ENCODE results near the gene GRIK3. TPM values are rescaled to one million over a fixed set of nuclear protein-coding genes. Genes with fewer than 3 reads are reported as not detected.

GRIK3 gene
- total and polyA plus RNA-seq, 2 experiments from 2014 or later = 0.31 to 2.9 TPM

DNA sequence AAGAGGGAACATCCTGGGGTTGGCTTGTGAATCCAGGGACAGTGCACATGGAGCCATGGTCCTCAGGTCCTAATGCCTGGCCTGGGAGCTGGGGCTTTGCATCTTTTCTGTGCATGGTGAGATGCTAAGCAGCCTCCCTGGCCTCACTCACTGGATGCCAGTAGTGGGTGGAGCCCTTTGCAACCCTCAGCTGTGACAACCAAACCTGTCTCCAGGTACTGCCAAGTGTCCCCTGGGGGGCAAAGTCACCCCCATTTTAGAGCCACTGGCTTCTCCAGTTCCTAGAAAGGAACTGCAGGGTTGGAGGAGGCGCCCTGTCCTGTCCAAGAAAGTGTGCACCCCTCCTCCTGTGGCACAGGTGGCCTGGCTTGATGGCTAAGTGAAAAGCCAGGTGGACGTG is 44.6 kb upstream of the GRIK3 start:
- no peak for DNase-seq (ENCODE audit: low spot score)
- Histone ChIP-seq H3K4me2 (no peak overlapping the region), H3K4me1 (ENCODE audit: insufficient read depth) (no peaks in the 10 kb centered on the region), H3K4me3 (no peak overlapping the region), H3K27ac (ENCODE audit: low read depth) (no peak overlapping the region), H3F3A (replicated peaks; ENCODE audit: low read depth) (no peaks in the 10 kb centered on the region), H2AFZ (no peak overlapping the region), H4K20me1 (replicated peaks; ENCODE audit: insufficient read depth) (no peaks in the 10 kb centered on the region), H3K9me2 (ENCODE audit: insufficient read depth) (no peaks in the 10 kb centered on the region), H3K27me3 (ENCODE audit: insufficient read depth) (no peaks in the 10 kb centered on the region), H3K79me2 (replicated peaks; ENCODE audit: insufficient read depth) (no peaks in the 10 kb centered on the region), H3K36me3 (ENCODE audit: insufficient read depth) (no peaks in the 10 kb centered on the region)
- H3K36me3 Mint-ChIP-seq (ENCODE audit: low read depth) = peaks cover 12% of the 10 kb centered on the region; the same call in 2 of the 3 replicates
- H3K27me3 Mint-ChIP-seq (ENCODE audit: insufficient read depth, low read depth, poor library complexity) = peaks cover under 1% of the 10 kb centered on the region
- peaks cover 19% of the 10 kb centered on the region for H3K9me3 Mint-ChIP-seq
- TF ChIP-seq JUNB (IDR thresholded peaks at IDR 0.05; ENCODE audit: unreplicated experiment) (no peak), EZH2phosphoT487 (IDR thresholded peaks at IDR 0.05; ENCODE audit: unreplicated experiment) (no peak), STAT1 (IDR thresholded peaks at IDR 0.05; ENCODE audit: unreplicated experiment) (no peak), NANOG (IDR thresholded peaks at IDR 0.05; ENCODE audit: borderline replicate concordance) (no peak), ZNF114 (CRISPR knock-in tag; IDR thresholded peaks at IDR 0.05) (no peak), POLR2AphosphoS5 (IDR thresholded peaks at IDR 0.05; ENCODE audit: low read depth) (no peak), ZNF331 (CRISPR knock-in tag; IDR thresholded peaks at IDR 0.05; ENCODE audit: low read depth) (no peak), EZH2 (IDR thresholded peaks at IDR 0.05; ENCODE audit: low read depth, unreplicated experiment) (no peak), CREB1 (CRISPR knock-in tag; IDR thresholded peaks at IDR 0.05; ENCODE audit: low read depth) (no peak)
- TF ChIP-seq, protein P1, sequence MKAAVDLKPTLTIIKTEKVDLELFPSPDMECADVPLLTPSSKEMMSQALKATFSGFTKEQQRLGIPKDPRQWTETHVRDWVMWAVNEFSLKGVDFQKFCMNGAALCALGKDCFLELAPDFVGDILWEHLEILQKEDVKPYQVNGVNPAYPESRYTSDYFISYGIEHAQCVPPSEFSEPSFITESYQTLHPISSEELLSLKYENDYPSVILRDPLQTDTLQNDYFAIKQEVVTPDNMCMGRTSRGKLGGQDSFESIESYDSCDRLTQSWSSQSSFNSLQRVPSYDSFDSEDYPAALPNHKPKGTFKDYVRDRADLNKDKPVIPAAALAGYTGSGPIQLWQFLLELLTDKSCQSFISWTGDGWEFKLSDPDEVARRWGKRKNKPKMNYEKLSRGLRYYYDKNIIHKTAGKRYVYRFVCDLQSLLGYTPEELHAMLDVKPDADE (IDR thresholded peaks at IDR 0.05) = no peak
- TF ChIP-seq, protein P2, sequence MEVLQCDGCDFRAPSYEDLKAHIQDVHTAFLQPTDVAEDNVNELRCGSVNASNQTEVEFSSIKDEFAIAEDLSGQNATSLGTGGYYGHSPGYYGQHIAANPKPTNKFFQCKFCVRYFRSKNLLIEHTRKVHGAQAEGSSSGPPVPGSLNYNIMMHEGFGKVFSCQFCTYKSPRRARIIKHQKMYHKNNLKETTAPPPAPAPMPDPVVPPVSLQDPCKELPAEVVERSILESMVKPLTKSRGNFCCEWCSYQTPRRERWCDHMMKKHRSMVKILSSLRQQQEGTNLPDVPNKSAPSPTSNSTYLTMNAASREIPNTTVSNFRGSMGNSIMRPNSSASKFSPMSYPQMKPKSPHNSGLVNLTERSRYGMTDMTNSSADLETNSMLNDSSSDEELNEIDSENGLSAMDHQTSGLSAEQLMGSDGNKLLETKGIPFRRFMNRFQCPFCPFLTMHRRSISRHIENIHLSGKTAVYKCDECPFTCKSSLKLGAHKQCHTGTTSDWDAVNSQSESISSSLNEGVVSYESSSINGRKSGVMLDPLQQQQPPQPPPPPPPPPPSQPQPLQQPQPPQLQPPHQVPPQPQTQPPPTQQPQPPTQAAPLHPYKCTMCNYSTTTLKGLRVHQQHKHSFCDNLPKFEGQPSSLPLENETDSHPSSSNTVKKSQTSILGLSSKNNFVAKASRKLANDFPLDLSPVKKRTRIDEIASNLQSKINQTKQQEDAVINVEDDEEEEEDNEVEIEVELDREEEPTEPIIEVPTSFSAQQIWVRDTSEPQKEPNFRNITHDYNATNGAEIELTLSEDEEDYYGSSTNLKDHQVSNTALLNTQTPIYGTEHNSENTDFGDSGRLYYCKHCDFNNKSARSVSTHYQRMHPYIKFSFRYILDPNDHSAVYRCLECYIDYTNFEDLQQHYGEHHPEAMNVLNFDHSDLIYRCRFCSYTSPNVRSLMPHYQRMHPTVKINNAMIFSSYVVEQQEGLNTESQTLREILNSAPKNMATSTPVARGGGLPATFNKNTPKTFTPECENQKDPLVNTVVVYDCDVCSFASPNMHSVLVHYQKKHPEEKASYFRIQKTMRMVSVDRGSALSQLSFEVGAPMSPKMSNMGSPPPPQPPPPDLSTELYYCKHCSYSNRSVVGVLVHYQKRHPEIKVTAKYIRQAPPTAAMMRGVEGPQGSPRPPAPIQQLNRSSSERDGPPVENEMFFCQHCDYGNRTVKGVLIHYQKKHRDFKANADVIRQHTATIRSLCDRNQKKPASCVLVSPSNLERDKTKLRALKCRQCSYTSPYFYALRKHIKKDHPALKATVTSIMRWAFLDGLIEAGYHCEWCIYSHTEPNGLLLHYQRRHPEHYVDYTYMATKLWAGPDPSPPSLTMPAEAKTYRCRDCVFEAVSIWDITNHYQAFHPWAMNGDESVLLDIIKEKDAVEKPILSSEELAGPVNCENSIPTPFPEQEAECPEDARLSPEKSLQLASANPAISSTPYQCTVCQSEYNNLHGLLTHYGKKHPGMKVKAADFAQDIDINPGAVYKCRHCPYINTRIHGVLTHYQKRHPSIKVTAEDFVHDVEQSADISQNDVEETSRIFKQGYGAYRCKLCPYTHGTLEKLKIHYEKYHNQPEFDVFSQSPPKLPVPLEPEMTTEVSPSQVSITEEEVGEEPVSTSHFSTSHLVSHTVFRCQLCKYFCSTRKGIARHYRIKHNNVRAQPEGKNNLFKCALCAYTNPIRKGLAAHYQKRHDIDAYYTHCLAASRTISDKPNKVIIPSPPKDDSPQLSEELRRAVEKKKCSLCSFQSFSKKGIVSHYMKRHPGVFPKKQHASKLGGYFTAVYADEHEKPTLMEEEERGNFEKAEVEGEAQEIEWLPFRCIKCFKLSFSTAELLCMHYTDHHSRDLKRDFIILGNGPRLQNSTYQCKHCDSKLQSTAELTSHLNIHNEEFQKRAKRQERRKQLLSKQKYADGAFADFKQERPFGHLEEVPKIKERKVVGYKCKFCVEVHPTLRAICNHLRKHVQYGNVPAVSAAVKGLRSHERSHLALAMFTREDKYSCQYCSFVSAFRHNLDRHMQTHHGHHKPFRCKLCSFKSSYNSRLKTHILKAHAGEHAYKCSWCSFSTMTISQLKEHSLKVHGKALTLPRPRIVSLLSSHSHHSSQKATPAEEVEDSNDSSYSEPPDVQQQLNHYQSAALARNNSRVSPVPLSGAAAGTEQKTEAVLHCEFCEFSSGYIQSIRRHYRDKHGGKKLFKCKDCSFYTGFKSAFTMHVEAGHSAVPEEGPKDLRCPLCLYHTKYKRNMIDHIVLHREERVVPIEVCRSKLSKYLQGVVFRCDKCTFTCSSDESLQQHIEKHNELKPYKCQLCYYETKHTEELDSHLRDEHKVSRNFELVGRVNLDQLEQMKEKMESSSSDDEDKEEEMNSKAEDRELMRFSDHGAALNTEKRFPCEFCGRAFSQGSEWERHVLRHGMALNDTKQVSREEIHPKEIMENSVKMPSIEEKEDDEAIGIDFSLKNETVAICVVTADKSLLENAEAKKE (CRISPR knock-in tag; IDR thresholded peaks at IDR 0.05) = no peak
- TF ChIP-seq, protein P3, sequence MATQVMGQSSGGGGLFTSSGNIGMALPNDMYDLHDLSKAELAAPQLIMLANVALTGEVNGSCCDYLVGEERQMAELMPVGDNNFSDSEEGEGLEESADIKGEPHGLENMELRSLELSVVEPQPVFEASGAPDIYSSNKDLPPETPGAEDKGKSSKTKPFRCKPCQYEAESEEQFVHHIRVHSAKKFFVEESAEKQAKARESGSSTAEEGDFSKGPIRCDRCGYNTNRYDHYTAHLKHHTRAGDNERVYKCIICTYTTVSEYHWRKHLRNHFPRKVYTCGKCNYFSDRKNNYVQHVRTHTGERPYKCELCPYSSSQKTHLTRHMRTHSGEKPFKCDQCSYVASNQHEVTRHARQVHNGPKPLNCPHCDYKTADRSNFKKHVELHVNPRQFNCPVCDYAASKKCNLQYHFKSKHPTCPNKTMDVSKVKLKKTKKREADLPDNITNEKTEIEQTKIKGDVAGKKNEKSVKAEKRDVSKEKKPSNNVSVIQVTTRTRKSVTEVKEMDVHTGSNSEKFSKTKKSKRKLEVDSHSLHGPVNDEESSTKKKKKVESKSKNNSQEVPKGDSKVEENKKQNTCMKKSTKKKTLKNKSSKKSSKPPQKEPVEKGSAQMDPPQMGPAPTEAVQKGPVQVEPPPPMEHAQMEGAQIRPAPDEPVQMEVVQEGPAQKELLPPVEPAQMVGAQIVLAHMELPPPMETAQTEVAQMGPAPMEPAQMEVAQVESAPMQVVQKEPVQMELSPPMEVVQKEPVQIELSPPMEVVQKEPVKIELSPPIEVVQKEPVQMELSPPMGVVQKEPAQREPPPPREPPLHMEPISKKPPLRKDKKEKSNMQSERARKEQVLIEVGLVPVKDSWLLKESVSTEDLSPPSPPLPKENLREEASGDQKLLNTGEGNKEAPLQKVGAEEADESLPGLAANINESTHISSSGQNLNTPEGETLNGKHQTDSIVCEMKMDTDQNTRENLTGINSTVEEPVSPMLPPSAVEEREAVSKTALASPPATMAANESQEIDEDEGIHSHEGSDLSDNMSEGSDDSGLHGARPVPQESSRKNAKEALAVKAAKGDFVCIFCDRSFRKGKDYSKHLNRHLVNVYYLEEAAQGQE (IDR thresholded peaks at IDR 0.05; ENCODE audit: unreplicated experiment) = no peak
- TF ChIP-seq, protein P4, sequence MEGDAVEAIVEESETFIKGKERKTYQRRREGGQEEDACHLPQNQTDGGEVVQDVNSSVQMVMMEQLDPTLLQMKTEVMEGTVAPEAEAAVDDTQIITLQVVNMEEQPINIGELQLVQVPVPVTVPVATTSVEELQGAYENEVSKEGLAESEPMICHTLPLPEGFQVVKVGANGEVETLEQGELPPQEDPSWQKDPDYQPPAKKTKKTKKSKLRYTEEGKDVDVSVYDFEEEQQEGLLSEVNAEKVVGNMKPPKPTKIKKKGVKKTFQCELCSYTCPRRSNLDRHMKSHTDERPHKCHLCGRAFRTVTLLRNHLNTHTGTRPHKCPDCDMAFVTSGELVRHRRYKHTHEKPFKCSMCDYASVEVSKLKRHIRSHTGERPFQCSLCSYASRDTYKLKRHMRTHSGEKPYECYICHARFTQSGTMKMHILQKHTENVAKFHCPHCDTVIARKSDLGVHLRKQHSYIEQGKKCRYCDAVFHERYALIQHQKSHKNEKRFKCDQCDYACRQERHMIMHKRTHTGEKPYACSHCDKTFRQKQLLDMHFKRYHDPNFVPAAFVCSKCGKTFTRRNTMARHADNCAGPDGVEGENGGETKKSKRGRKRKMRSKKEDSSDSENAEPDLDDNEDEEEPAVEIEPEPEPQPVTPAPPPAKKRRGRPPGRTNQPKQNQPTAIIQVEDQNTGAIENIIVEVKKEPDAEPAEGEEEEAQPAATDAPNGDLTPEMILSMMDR (conservative IDR thresholded peaks at IDR 0.05; ENCODE audit: low read depth in 2 of 2) = no peak
- ATAC-seq = no peak
- H3K27ac Mint-ChIP-seq = no peak overlapping the region
- H3K4me3 Mint-ChIP-seq = no peak overlapping the region
- H3K4me1 Mint-ChIP-seq = peaks cover 13% of the 10 kb centered on the region
